ENCODE results near the gene KIF14.
"Not testable (repeated sequence)": the region's sequence is repeated elsewhere in the genome, so short reads cannot be mapped to it uniquely, and the experiment has no call there.

KIF14 gene

GRCh38 chr1:200542162-200542561 is 78.4 kb downstream of the KIF14 start:
- no peak for DNase-seq

GRCh38 chr1:200540281-200540680 is 80.3 kb downstream of the KIF14 start:
- no peak for DNase-seq

- no peak for DNase-seq
These were observed 82.4 kb downstream of the KIF14 start for GRCh38 chr1:200538179-200538578.

- DNase-seq = no peak
These were observed 84.9 kb downstream of the KIF14 start for GRCh38 chr1:200535605-200536004.

GRCh38 chr1:200530623-200531261 is 89.8 kb downstream of the KIF14 start:
- no peak for DNase-seq

- DNase-seq = no peak
These were observed 91.5 kb downstream of the KIF14 start for GRCh38 chr1:200528858-200529606.

- DNase-seq = no peak
These were observed 92.9 kb downstream of the KIF14 start for GRCh38 chr1:200527670-200528069.

GRCh38 chr1:200526709-200527612 is 93.6 kb downstream of the KIF14 start:
- no peak for DNase-seq

GRCh38 chr1:200525090-200525987 is 95.2 kb downstream of the KIF14 start:
- no peak for DNase-seq

GRCh38 chr1:200524551-200524950 is 96.0 kb downstream of the KIF14 start:
- not testable (repeated sequence) for DNase-seq

GRCh38 chr1:200524092-200524491 is 96.5 kb downstream of the KIF14 start:
- DNase-seq = no peak

- no peak for DNase-seq
These were observed 99.8 kb downstream of the KIF14 start for GRCh38 chr1:200520735-200521134.

GRCh38 chr1:200518524-200518923 is 102.0 kb downstream of the KIF14 start:
- no peak for DNase-seq

- no peak for DNase-seq
These were observed 108.4 kb downstream of the KIF14 start for GRCh38 chr1:200512191-200512590.

GRCh38 chr1:200510228-200510623 is 110.3 kb downstream of the KIF14 start:
- peak; percentile 87 for DNase-seq

GRCh38 chr1:200506471-200506870 is 114.1 kb downstream of the KIF14 start:
- DNase-seq = no peak

- no peak for DNase-seq
These were observed 115.3 kb downstream of the KIF14 start for GRCh38 chr1:200505257-200505656.
